Islet precursor cell (in vitro differentiated cells): ENCODE results near the gene BHMT2.

Source experiments
- DNase-seq: peaks from one replicate; pipeline ENCODE4 v3.0.0-alpha.2; 2018

BHMT2 gene

GRCh38 chr5:79069488-79070349 is at the start of gene BHMT2, which contains the start of gene DMGDH:
Gene BHMT2 (plus strand): TSS chr5:79069767. CDS start chr5:79069783, 16 bp downstream.
Gene DMGDH (minus strand): TSS chr5:79069674. CDS start chr5:79069620, 54 bp downstream.
- no peak for DNase-seq

DNA sequence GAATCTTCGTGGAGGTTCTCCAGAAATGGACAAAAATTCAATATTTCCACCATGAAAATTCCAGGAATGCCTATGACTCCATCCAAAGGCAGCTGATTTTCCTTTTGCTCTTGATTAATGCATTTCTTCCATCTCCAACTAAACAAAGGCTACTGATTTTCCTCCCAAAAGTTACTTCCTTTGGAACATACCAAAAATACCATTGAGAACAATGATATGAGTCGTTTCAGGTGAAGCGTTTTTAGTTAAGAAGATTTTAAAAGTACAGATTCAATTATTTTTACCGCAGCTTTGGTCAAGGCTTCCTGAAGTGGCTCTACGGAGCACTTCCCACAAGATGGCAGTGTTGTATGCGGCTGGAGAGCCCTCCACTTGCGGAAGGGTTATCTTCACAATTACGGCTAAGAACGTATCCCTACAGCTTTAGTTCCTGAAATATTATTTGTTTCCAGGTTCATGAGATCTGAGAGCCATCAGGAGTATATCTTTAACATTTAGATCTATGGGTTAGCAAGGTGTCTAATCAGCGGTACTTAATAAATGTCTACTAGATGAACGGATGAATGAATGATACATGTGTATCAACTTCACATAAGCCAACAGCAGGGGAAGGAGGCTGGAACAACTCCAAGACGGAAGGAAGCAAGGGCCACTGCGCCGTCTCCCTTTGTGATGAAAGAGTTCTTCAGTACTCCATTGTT is 48.6 kb upstream of the BHMT2 start:
- DNase-seq: peak; percentile 66

DNA sequence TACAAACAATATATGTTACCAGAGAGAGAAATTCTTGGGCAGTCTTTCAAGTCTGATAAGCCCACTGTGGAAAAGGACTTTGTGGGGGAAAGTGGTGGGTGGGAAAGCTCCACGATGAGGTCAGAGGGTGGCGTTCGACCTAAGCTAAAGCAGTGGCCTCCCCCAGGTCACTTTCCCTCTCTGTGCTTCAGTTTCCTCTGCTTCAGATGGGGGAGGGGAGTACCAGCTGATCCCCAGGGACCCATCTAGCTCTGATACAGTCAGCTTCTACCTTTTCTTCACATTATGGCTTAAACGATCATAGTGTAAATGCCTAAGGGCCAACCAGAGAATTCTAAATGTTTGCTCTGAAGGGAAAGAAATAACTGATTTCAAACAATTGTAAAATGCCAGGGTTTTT is 47.8 kb upstream of the BHMT2 start:
- DNase-seq: no peak

- no peak for DNase-seq
These were observed 46.8 kb upstream of the BHMT2 start for GRCh38 chr5:79022771-79023170.

GRCh38 chr5:79023348-79023747 is 46.2 kb upstream of the BHMT2 start:
- DNase-seq: no peak

GRCh38 chr5:79023947-79024346 is 45.6 kb upstream of the BHMT2 start:
- no peak for DNase-seq

DNA sequence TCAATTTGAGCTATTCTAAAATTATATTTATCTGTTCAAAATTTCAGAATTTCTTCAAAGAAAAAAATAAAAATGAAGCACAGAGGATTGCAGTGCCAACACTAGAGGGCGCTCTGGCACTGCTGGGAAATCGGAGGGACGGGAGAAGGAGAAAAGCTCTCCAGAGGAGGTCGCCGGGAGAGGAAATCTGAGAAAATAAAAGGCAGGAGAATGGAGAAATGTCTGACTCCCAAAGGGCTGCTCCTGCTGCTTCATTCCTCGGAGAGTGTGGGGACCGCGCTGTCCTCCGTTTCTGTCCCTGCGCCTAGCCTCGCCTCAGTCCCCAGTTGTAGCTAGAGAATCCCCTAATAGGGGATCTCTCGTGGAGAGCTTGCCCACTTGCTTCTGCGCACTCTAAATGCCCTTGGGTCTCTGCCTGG is 44.5 kb upstream of the BHMT2 start:
- peak; percentile 64 for DNase-seq

DNA sequence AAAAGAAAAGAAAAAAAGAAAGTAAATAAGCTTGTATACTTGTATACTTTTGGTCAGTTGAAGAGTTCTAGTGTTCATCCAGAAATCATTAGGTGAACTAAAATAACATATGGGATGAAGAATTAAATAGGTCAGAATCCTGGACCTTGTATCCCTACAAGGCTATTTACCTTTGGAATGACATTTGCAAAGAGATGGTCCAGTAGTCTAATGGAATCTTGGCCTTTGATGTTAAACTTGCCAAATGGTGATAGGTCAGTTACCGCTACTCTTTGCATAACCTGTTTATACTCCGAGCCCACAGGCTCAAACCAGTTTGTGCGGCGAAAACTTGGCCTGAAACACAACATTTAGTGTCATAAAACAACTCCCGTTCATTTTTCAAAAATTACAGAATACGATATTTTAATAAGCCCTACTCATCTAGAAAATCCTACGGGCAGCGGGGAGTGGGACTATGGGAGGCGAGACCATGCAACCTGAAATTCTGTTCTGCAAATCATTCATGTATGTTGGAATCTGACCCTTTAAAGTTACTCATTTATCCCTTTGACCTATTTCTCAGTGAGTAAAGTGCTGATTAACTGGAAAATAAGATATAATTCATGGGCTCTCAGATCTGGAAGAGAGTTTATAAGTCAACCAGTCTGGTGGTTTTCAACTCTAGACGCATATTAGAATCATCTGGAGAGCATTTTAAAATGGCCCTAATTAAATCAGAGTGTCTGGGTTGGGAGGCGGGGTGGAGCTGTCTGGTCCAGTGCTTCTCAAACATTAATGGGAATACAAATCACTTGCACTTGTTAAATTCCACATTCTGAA is 38.7 kb upstream of the BHMT2 start:
- no peak for DNase-seq

- DNase-seq: no peak
These were observed 38.1 kb upstream of the BHMT2 start for GRCh38 chr5:79031485-79031867.

- DNase-seq: no peak
These were observed 37.4 kb upstream of the BHMT2 start for GRCh38 chr5:79032031-79032695.

DNA sequence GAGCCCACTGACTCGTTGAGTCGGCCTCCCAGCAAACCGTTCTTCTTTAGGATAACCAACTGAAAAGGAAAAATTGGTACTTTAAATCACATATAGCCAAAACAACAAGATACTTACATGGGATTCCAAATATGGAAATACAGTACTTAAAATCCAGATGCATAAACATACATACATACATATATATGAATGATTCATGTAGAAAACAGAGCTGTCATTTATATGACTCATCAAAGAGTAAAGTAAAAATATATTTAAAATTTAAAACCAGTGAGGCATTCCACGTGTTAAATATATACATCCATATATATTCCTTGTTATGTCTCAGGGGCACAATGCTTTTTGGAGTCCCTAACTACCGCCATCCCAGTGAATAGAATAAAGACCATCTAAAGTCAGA is 36.8 kb upstream of the BHMT2 start:
- no peak for DNase-seq

DNA sequence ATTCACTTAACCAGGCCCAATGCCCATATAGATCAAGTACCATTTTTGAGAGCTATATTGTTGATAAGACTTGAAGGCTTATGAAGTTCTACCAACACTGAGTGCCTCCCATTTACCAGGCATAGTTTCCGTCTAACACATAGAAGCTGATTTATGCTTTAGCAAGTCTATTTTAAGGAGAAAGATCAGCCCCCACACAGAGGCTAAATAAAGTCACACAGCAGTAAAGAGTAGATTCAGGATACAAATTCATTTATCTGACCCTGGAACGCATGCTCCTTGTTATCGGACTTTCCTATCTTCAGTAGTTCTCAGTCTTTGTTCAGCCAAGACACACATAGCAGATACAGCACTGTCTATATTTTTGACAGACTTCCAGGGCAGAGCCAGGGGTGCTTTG is 34.3 kb upstream of the BHMT2 start:
- no peak for DNase-seq

- DNase-seq: no peak
These were observed 32.8 kb upstream of the BHMT2 start for GRCh38 chr5:79036769-79037168.

DNA sequence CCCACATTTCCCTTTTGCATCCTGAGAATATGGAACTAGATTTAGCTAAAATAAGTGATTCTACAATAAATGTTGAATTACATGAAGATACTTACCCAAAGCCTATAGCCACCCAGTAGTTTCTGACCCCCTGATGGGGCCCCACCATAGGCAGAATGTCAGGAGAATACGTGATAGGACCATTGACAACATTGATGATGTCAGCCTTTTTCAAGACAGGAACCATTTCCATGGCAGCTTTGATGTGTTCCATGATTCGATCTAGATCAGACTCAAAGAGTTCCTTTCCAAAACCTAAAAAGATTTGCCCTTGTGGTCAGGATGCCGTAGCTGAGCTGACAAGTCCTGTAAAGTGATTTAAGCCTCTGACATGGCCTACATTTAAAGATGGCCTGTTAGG is 27.4 kb upstream of the BHMT2 start:
- no peak for DNase-seq

DNA sequence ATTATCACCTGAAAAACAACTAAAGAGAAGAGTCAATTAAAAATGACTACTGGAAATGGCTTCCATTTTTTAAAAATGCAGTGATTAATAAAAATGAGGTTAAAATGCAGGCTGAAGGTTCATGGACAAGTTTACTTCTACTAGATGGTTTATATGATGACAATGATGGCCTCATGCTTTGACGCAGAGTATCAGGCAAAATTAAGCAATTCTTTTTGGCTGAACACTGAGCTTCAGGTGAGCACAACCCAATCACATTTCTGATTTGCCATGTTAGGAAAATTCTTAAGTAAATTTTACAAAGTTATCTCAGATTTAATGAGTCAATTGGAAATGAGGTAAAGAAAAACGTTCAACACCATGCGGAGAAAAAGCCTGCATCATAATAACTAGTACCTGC is 22.4 kb upstream of the BHMT2 start:
- no peak for DNase-seq

- DNase-seq: no peak
These were observed 21.1 kb upstream of the BHMT2 start for GRCh38 chr5:79048437-79048836.

- DNase-seq: no peak
These were observed 19.1 kb upstream of the BHMT2 start for GRCh38 chr5:79050498-79050897.

DNA sequence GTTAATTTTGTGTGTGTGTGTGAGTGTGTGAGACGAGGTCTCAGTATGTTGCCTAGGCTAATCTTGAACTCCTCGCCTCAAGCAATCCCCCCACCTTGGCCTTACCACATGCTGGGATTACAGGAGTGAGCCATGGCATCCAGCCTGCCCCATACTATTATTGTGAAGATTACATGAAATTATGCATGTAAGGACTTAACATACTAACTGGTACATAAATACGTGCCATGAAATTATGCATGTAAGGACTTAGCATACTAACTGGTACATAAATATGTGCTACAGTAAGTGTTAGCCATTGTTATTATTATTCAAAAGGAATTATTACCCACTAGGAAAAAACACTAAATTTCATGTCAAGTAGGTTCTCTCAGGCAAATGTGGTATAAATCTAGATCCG is 16.2 kb upstream of the BHMT2 start:
- no peak for DNase-seq

DNA sequence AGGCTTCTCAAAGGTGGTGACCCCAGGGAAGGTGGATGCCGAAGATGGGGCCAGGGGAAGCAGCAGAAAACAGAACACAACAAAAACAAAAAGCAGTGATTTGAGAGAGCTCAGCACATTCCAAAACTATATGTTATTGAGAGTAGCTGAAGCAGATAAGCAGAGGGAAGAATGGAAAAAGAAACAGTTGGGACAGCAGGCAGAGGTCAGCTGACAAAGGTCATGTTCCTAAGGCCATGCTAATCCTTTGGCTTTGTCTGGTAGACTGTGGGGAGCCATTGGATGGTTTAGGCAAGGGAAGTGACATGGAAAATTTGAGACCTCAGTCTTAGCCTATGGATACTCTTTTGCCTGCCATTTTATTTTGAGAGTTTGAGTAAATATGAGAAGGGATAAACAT is 14.6 kb upstream of the BHMT2 start:
- DNase-seq: no peak

DNA sequence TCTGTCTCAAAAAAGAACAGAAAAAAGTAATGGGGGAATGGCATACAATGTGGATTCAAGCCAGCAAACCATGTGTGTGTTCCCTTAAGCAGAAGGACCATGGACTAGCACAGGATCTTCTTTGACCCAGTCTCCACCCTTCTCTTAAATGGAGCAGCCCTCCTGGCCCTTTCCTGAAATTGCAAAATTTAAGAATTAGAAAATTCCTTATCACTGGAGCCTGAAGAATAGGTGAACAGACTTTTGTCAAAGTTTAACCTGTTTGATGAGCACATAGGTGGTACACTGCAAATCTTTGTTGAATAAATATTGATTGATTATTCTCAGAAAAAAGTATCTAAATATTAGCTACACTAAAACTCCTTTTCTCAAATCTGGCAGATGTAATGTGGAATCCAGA is 12.7 kb upstream of the BHMT2 start:
- DNase-seq: no peak

DNA sequence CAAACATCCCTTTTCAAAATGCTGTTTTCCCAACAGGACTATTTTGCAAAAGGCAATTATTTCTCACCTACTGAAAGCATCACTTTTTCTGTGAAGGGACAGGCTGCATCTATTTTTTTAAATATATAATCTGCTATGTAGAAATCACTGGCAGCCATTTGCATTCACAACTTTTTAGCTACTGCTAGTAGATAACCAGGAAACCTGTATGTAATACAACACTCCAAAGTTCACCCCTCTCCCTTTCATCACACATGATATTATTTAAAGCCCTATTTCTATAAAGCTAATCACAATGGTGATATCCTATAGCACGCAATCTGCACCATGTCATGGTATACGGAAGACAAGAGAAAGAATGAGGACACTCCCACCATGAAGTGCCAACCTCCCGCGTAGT is 9.9 kb upstream of the BHMT2 start:
- no peak for DNase-seq

- no peak for DNase-seq
These were observed 7.1 kb upstream of the BHMT2 start for GRCh38 chr5:79062436-79062835.

DNA sequence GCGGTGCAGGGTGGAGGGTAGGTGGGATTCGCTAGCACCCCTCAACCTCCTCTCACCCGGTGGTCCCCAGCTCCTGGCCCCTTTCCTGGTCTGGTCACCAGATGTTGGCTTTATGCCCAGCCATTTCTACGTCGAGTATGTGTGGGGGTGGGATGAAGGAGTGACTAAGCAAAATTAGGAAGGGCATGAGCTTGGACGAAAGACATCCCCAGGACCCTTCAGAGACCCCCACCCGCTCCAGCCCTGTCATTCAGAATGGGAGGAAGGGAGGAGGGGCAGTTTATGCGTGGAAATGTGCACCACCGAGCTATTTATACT is 742 bp downstream of the BHMT2 start:
- DNase-seq: no peak
